GM23338 (cell line): ENCODE results near the gene RBM33. TPM values are rescaled to one million over a fixed set of nuclear protein-coding genes. Genes with fewer than 3 reads are reported as not detected.

Experiments
- ATAC-seq: fragments of 200-7000 bp; cut with Tn5 transposase; 3 replicates; pipeline ENCODE4 v1.9.1; 2020
- DNase-seq: peaks from one replicate; pipeline ENCODE4 v3.0.0-alpha.2; 2015; ENCODE audit warnings: low spot score
- H2AFZ ChIP-seq: fragments of 200-600 bp; sonication (generic); 2 replicates; pipeline ENCODE4 v1.8.0; 2016; ENCODE audit warnings: antibody characterized with exemption, mild to moderate bottlenecking, moderate library complexity
- H3F3A ChIP-seq: fragments of 200-600 bp; sonication (generic); replicated peaks from 2 replicates; pipeline ENCODE4 v1.8.0; 2017; ENCODE audit warnings: antibody characterized with exemption, mixed run types, low read depth
- H3K27ac ChIP-seq: fragments of 200-600 bp; sonication (generic); 2 replicates; pipeline ENCODE4 v1.6.1; 2016; ENCODE audit warnings: low read depth
- H3K27me3 ChIP-seq: fragments of 200-600 bp; sonication (generic); 2 replicates; pipeline ENCODE4 v1.8.0; 2016; ENCODE audit warnings: mild to moderate bottlenecking, mixed run types, moderate library complexity; ENCODE audit not compliant: insufficient read depth
- H3K36me3 ChIP-seq: fragments of 200-600 bp; sonication (generic); 2 replicates; pipeline ENCODE4 v1.8.0; 2016; ENCODE audit warnings: mild to moderate bottlenecking; ENCODE audit not compliant: insufficient read depth
- H3K4me1 ChIP-seq: fragments of 200-600 bp; sonication (generic); 2 replicates; pipeline ENCODE4 v1.8.0; 2016; ENCODE audit warnings: mild to moderate bottlenecking, moderate library complexity; ENCODE audit not compliant: insufficient read depth
- H3K4me2 ChIP-seq: fragments of 200-600 bp; sonication (generic); 2 replicates; pipeline ENCODE4 v1.7.1; 2017; ENCODE audit warnings: mixed run types
- H3K4me3 ChIP-seq: fragments of 200-600 bp; sonication (generic); 2 replicates; pipeline ENCODE4 v1.6.1; 2016; ENCODE audit warnings: mixed run types
- H3K79me2 ChIP-seq: fragments of 200-600 bp; sonication (generic); replicated peaks from 2 replicates; pipeline ENCODE4 v1.8.0; 2017; ENCODE audit warnings: mild to moderate bottlenecking; ENCODE audit not compliant: insufficient read depth
- H3K9me2 ChIP-seq: fragments of 200-600 bp; sonication (generic); 2 replicates; pipeline ENCODE4 v1.8.0; 2017; ENCODE audit not compliant: insufficient read depth
- H4K20me1 ChIP-seq: fragments of 200-600 bp; sonication (generic); replicated peaks from 2 replicates; pipeline ENCODE4 v1.8.0; 2017; ENCODE audit warnings: mild to moderate bottlenecking; ENCODE audit not compliant: insufficient read depth
- H3K27ac Mint-ChIP-seq: 2 replicates; pipeline ENCODE4 v1.8.0; 2020; ENCODE audit warnings: inconsistent platforms, mild to moderate bottlenecking, moderate library complexity, mixed read lengths
- H3K27me3 Mint-ChIP-seq: 3 replicates; pipeline ENCODE4 v1.8.0; 2022; ENCODE audit warnings: low read depth, mild to moderate bottlenecking, moderate library complexity, mixed read lengths, inconsistent platforms; ENCODE audit not compliant: insufficient read depth, poor library complexity
- H3K36me3 Mint-ChIP-seq: 3 replicates; pipeline ENCODE4 v1.8.0; 2021; ENCODE audit warnings: low read depth, mild to moderate bottlenecking, inconsistent platforms, moderate library complexity, mixed read lengths
- H3K4me1 Mint-ChIP-seq: 3 replicates; pipeline ENCODE4 v1.8.0; 2020; ENCODE audit warnings: mild to moderate bottlenecking, inconsistent platforms, mixed read lengths
- H3K4me3 Mint-ChIP-seq: 3 replicates; pipeline ENCODE4 v1.8.0; 2021; ENCODE audit warnings: moderate library complexity, mild to moderate bottlenecking, inconsistent platforms, mixed read lengths
- H3K9me3 Mint-ChIP-seq: 3 replicates; pipeline ENCODE4 v1.8.0; 2020; ENCODE audit warnings: moderate library complexity, mild to moderate bottlenecking, inconsistent platforms, mixed read lengths
- CTCF ChIP-seq, 2 experiments: fragments of 200-600 bp in 1 of 2; sonication (generic) in 1 of 2; conservative IDR thresholded peaks; 2 replicates each; pipeline versions ENCODE4 v1.5.1 to v1.6.1; 2016 to 2017; ENCODE audit warnings: antibody characterized with exemption in 2 of 2, low read depth in 2 of 2, mild to moderate bottlenecking in 2 of 2, moderate library complexity in 1 of 2
- NANOG ChIP-seq: IDR thresholded peaks from 2 replicates; pipeline ENCODE4 v1.6.1; 2016; ENCODE audit warnings: antibody characterized with exemption, borderline replicate concordance
- STAT1 ChIP-seq: IDR thresholded peaks from one replicate; pipeline ENCODE4 v1.6.1; 2016; ENCODE audit warnings: antibody characterized with exemption; ENCODE audit not compliant: unreplicated experiment
- ZNF462 ChIP-seq: fragments of 250-450 bp; sonication (Bioruptor Pico); IDR thresholded peaks from 2 replicates; pipeline ENCODE4 v1.5.0; 2020; ENCODE audit warnings: mild to moderate bottlenecking, moderate library complexity
- polyA plus RNA-seq: library from polyadenylated mRNA; unstranded; fragments of >200 nt; fragmentation: Nextera tagmentation; extraction: Ambion mirVana; gene quantifications from 2 replicates; pipeline ENCODE4 v1.2.1, GENCODE V29; 2016
- total RNA-seq: library from RNA; depleted of rRNA; stranded (reverse); fragments of >200 nt; shearing (Covaris generic); gene quantifications from 2 replicates; pipeline ENCODE4 v1.2.3, GENCODE V29; 2014
- TF ChIP-seq, protein P1 (sequence below): IDR thresholded peaks from one replicate; pipeline ENCODE4 v1.6.1; 2018; ENCODE audit warnings: antibody characterized with exemption; ENCODE audit not compliant: unreplicated experiment
- TF ChIP-seq, protein P2 (sequence below): IDR thresholded peaks from 2 replicates; pipeline ENCODE4 v1.6.1; 2016; ENCODE audit warnings: antibody characterized with exemption

Gene RBM33
- total and polyA plus RNA-seq, 2 experiments from 2014 or later, result 47.7 to 94.7 TPM

DNA sequence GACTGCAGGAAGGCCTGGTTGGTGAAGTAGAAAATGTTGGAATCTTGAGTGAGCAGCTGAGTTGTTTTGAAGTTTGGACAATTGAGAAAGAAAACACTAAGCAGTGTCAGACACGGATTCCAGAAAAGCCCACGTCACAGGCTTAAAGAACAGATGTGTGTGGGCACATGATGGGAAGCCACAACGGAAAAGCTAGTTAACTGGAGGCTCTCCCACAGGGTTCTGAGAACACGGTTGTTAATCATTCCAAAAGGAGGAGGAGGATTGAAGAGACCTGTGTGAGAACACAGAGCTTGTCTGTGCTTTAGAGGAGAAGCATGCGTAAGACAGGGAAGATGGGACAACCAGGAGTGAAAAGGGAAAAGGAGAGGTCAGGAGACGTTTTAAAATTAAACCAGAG is 125.2 kb downstream of the RBM33 start (continued):
- TF ChIP-seq ZNF462 (CRISPR knock-in tag) (no peak), STAT1 (no peak)

GRCh38 chr7:155770241-155770640 is 125.8 kb downstream of the RBM33 start:
- ATAC-seq, result no peak
- H3K4me1 ChIP-seq, result no peaks in the 10 kb centered on the region
- no peaks in the 10 kb centered on the region for H3K4me1 Mint-ChIP-seq
- H3K4me3 Mint-ChIP-seq, result no peak overlapping the region
- H3F3A ChIP-seq, result 0 out of 2 replicates have a peak, but pooled peaks cover 7% of the 10 kb centered on the region
- H3K9me3 Mint-ChIP-seq, result no peaks in the 10 kb centered on the region
- TF ChIP-seq, protein P1, sequence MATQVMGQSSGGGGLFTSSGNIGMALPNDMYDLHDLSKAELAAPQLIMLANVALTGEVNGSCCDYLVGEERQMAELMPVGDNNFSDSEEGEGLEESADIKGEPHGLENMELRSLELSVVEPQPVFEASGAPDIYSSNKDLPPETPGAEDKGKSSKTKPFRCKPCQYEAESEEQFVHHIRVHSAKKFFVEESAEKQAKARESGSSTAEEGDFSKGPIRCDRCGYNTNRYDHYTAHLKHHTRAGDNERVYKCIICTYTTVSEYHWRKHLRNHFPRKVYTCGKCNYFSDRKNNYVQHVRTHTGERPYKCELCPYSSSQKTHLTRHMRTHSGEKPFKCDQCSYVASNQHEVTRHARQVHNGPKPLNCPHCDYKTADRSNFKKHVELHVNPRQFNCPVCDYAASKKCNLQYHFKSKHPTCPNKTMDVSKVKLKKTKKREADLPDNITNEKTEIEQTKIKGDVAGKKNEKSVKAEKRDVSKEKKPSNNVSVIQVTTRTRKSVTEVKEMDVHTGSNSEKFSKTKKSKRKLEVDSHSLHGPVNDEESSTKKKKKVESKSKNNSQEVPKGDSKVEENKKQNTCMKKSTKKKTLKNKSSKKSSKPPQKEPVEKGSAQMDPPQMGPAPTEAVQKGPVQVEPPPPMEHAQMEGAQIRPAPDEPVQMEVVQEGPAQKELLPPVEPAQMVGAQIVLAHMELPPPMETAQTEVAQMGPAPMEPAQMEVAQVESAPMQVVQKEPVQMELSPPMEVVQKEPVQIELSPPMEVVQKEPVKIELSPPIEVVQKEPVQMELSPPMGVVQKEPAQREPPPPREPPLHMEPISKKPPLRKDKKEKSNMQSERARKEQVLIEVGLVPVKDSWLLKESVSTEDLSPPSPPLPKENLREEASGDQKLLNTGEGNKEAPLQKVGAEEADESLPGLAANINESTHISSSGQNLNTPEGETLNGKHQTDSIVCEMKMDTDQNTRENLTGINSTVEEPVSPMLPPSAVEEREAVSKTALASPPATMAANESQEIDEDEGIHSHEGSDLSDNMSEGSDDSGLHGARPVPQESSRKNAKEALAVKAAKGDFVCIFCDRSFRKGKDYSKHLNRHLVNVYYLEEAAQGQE, result no peak
- no peak for TF ChIP-seq NANOG
- TF ChIP-seq, protein P2, sequence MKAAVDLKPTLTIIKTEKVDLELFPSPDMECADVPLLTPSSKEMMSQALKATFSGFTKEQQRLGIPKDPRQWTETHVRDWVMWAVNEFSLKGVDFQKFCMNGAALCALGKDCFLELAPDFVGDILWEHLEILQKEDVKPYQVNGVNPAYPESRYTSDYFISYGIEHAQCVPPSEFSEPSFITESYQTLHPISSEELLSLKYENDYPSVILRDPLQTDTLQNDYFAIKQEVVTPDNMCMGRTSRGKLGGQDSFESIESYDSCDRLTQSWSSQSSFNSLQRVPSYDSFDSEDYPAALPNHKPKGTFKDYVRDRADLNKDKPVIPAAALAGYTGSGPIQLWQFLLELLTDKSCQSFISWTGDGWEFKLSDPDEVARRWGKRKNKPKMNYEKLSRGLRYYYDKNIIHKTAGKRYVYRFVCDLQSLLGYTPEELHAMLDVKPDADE, result no peak
- TF ChIP-seq STAT1, result no peak
- TF ChIP-seq CTCF (conservative IDR thresholded peaks at IDR 0.05; ENCODE audit: low read depth in 2 of 2), result no peak
- H3K9me2 ChIP-seq, result no peaks in the 10 kb centered on the region
- peaks cover 23% of the 10 kb centered on the region for H4K20me1 ChIP-seq
- H3K27me3 ChIP-seq, result no peaks in the 10 kb centered on the region
- H3K36me3 Mint-ChIP-seq, result peaks cover 50% of the 10 kb centered on the region
- H3K4me2 ChIP-seq, result no peak overlapping the region
- H3K27me3 Mint-ChIP-seq, result no peaks in the 10 kb centered on the region
- H3K36me3 ChIP-seq, result peaks cover 46% of the 10 kb centered on the region
- no peak overlapping the region for H3K4me3 ChIP-seq
- peaks cover 5% of the 10 kb centered on the region; the same call in 1 of the 2 replicates for H3K79me2 ChIP-seq
- H2AFZ ChIP-seq, result no peak overlapping the region
- H3K27ac Mint-ChIP-seq, result no peak overlapping the region
- DNase-seq, result no peak
- no peak overlapping the region for H3K27ac ChIP-seq
